ENCODE results near the gene MAP3K21.

MAP3K21 gene

DNA sequence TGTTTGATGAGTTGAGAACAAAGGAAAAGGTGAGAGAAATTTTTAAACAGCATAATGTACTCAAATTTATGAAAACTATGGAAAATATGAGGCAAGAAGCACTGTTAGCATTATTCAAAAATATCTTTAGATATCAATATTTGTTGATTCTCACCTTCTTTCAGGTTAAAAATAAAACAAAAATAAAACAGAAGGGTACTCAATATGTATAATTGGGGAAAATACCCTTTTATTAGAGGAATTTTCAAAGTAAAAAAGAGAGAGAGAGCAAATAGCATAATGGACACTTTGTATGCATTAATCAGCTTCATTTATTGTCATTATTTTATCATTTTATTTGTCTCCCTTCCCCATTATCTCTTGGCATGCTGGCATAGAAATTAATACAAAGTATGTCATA, 27.5 kb downstream of the MAP3K21 start:
- Histone ChIP-seq H3K4me3 (ENCODE audit: insufficient read depth in 1 of 2, low read depth in 1 of 2, low read length in 2 of 2) (no peak overlapping the region), H3K36me3 (ENCODE audit: control insufficient read depth in 1 of 2, insufficient read depth in 2 of 2, low read depth in 1 of 2, low read length in 2 of 2) (no peaks in the 10 kb centered on the region)

GRCh38 chr1:233355841-233356704, 28.5 kb downstream of the MAP3K21 start:
- Histone ChIP-seq H3K9ac (ENCODE audit: low read length) (no peak overlapping the region), H2BK12ac (ENCODE audit: low read length in 2 of 2) (no peak overlapping the region), H3K9me3 (ENCODE audit: control insufficient read depth, low read length) (no peaks in the 10 kb centered on the region), H2AK5ac (ENCODE audit: low read length, severe bottlenecking) (no peak overlapping the region), H3K4me3 (ENCODE audit: insufficient read depth in 1 of 2, low read depth in 1 of 2, low read length in 2 of 2) (no peak overlapping the region), H4K8ac (ENCODE audit: low read length) (no peak overlapping the region), H3K79me1 (replicated peaks; ENCODE audit: low read length, poor library complexity, severe bottlenecking) (no peaks in the 10 kb centered on the region), H2BK15ac (ENCODE audit: low read depth, poor library complexity, severe bottlenecking) (no peak overlapping the region), H4K91ac (ENCODE audit: low read length) (no peak overlapping the region), H3K4me1 (ENCODE audit: control insufficient read depth, insufficient read depth, low read depth, low read length) (peaks cover 9% of the 10 kb centered on the region), H2BK5ac (ENCODE audit: low read depth, low read length, poor library complexity, severe bottlenecking) (no peak overlapping the region), H3K27me3 (ENCODE audit: control insufficient read depth in 1 of 2, insufficient read depth in 1 of 2, low read length in 2 of 2) (no peaks in the 10 kb centered on the region), H3K27ac (ENCODE audit: low read length, poor library complexity, severe bottlenecking) (no peak overlapping the region), H2BK120ac (ENCODE audit: low read depth, low read length) (no peak overlapping the region), H3K36me3 (ENCODE audit: control insufficient read depth in 1 of 2, insufficient read depth in 2 of 2, low read depth in 1 of 2, low read length in 2 of 2) (no peaks in the 10 kb centered on the region), H3K4ac (ENCODE audit: low read depth in 1 of 2, low read length in 2 of 2) (no peak overlapping the region), H2AFZ (ENCODE audit: low read depth, low read length) (no peak overlapping the region), H3K23ac (ENCODE audit: low read length in 2 of 2) (no peak overlapping the region), H3K18ac (ENCODE audit: low read depth in 1 of 2, low read length in 2 of 2) (no peak overlapping the region), H3K14ac (ENCODE audit: low read length in 2 of 2) (no peak overlapping the region), H3K4me2 (ENCODE audit: low read length, poor library complexity, severe bottlenecking) (no peak overlapping the region)
- WGBS = 81% methylated on average over 6 of the region's 8 CpGs
- DNase-seq = no peak

More for the DNA sequence above, 27.5 kb downstream of the MAP3K21 start:
- Histone ChIP-seq H2BK12ac (ENCODE audit: low read length in 2 of 2) (no peak overlapping the region), H3K14ac (ENCODE audit: low read length in 2 of 2) (no peak overlapping the region), H3K23ac (ENCODE audit: low read length in 2 of 2) (no peak overlapping the region), H3K27ac (ENCODE audit: low read length, poor library complexity, severe bottlenecking) (no peak overlapping the region), H4K8ac (ENCODE audit: low read length) (no peak overlapping the region), H3K4me2 (ENCODE audit: low read length, poor library complexity, severe bottlenecking) (no peak overlapping the region), H3K79me1 (replicated peaks; ENCODE audit: low read length, poor library complexity, severe bottlenecking) (no peaks in the 10 kb centered on the region), H3K18ac (ENCODE audit: low read depth in 1 of 2, low read length in 2 of 2) (no peak overlapping the region), H2AFZ (ENCODE audit: low read depth, low read length) (no peak overlapping the region), H2BK5ac (ENCODE audit: low read depth, low read length, poor library complexity, severe bottlenecking) (no peak overlapping the region), H3K4me1 (ENCODE audit: control insufficient read depth, insufficient read depth, low read depth, low read length) (peaks cover 9% of the 10 kb centered on the region), H2BK120ac (ENCODE audit: low read depth, low read length) (no peak overlapping the region), H2AK5ac (ENCODE audit: low read length, severe bottlenecking) (no peak overlapping the region), H3K9ac (ENCODE audit: low read length) (no peak overlapping the region), H4K91ac (ENCODE audit: low read length) (no peak overlapping the region), H3K4ac (ENCODE audit: low read depth in 1 of 2, low read length in 2 of 2) (no peak overlapping the region), H2BK15ac (ENCODE audit: low read depth, poor library complexity, severe bottlenecking) (no peak overlapping the region), H3K9me3 (ENCODE audit: control insufficient read depth, low read length) (no peaks in the 10 kb centered on the region), H3K27me3 (ENCODE audit: control insufficient read depth in 1 of 2, insufficient read depth in 1 of 2, low read length in 2 of 2) (no peaks in the 10 kb centered on the region)
- DNase-seq = no peak

DNA sequence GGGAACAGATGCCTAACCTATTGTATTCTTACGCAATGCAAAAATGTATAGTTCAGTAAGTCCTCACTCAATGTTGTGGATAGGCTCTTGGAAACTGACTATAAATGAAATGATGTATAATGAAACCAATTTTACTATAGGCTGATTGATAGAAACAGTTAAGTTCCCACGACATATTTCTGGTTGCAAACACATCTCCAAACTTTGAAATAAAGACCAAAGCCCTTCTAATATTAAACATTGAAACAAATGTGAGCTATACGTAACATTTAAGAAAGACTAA, 29.1 kb downstream of the MAP3K21 start:
- no peak overlapping the region for H3K27ac ChIP-seq (ENCODE audit: low read length, poor library complexity, severe bottlenecking)
- no peak overlapping the region for H2BK15ac ChIP-seq (ENCODE audit: low read depth, poor library complexity, severe bottlenecking)
- H3K4me1 ChIP-seq (ENCODE audit: control insufficient read depth, insufficient read depth, low read depth, low read length) = peaks cover 9% of the 10 kb centered on the region
- H2BK5ac ChIP-seq (ENCODE audit: low read depth, low read length, poor library complexity, severe bottlenecking) = no peak overlapping the region
- DNase-seq = no peak
- H2AFZ ChIP-seq (ENCODE audit: low read depth, low read length) = no peak overlapping the region
- H2BK120ac ChIP-seq (ENCODE audit: low read depth, low read length) = no peak overlapping the region
- 100% methylated on average over 1 of the region's 3 CpGs for WGBS
- H3K4me3 ChIP-seq (ENCODE audit: insufficient read depth in 1 of 2, low read depth in 1 of 2, low read length in 2 of 2) = no peak overlapping the region
- H4K91ac ChIP-seq (ENCODE audit: low read length) = no peak overlapping the region
- H3K36me3 ChIP-seq (ENCODE audit: control insufficient read depth in 1 of 2, insufficient read depth in 2 of 2, low read depth in 1 of 2, low read length in 2 of 2) = no peaks in the 10 kb centered on the region
- H3K4ac ChIP-seq (ENCODE audit: low read depth in 1 of 2, low read length in 2 of 2) = no peak overlapping the region
- no peak overlapping the region for H2AK5ac ChIP-seq (ENCODE audit: low read length, severe bottlenecking)
- no peak overlapping the region for H3K14ac ChIP-seq (ENCODE audit: low read length in 2 of 2)
- no peak overlapping the region for H3K9ac ChIP-seq (ENCODE audit: low read length)
- H3K4me2 ChIP-seq (ENCODE audit: low read length, poor library complexity, severe bottlenecking) = no peak overlapping the region
- H3K79me1 ChIP-seq (replicated peaks; ENCODE audit: low read length, poor library complexity, severe bottlenecking) = no peaks in the 10 kb centered on the region
- no peak overlapping the region for H3K18ac ChIP-seq (ENCODE audit: low read depth in 1 of 2, low read length in 2 of 2)
- H4K8ac ChIP-seq (ENCODE audit: low read length) = no peak overlapping the region
- peaks cover 0 to 1% of the 10 kb centered on the region in 2 experiments for H3K27me3 ChIP-seq (ENCODE audit: control insufficient read depth in 1 of 2, insufficient read depth in 1 of 2, low read length in 2 of 2)
- H3K23ac ChIP-seq (ENCODE audit: low read length in 2 of 2) = no peak overlapping the region
- no peak overlapping the region for H2BK12ac ChIP-seq (ENCODE audit: low read length in 2 of 2)
- no peaks in the 10 kb centered on the region for H3K9me3 ChIP-seq (ENCODE audit: control insufficient read depth, low read length)

DNA sequence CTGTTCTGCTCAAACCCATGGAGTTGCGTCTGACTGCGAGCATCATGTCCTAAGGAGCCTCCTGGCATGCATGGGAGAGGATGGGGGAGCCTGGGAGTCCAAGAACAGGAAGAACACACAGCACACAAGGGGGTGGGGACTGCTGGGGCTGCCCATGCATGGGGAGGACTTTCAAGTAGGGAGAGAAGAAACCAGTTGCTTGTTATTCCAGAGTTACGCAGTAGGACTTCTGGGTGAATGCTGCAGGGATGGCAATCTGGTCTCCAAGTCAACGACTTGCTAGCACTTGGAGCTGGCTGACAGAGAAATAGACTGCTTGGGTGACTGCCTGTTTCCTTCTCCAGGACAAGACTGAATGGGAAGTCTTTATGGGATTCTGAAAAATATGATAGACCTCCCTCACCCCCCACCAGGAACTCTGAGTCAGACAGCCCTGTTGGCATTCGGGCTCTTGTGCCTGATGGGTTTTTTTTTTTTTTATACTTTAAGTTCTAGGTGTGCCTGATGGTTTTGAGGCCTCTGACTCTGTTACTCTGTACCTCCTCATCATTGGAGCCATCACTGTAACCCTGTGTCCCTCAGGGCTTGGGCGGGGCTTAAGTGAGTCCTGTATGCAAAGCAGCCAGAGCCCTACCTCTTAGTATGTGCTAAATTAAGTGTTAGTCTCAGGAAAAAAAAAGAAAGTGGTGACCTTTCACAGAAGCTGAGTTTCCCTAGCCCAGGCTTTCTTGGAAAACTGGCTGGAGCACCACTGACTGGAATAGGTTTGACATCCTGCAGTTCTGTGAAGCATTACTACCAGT, 30.3 kb downstream of the MAP3K21 start:
- H3K79me1 ChIP-seq (replicated peaks; ENCODE audit: low read length, poor library complexity, severe bottlenecking) = no peaks in the 10 kb centered on the region
- 87% methylated on average over 5 of the region's 6 CpGs for WGBS
- H2AK5ac ChIP-seq (ENCODE audit: low read length, severe bottlenecking) = no peak overlapping the region
- no peak overlapping the region for H3K18ac ChIP-seq (ENCODE audit: low read depth in 1 of 2, low read length in 2 of 2)
- no peak for DNase-seq
- peaks cover 12% of the 10 kb centered on the region for H3K4me1 ChIP-seq (ENCODE audit: control insufficient read depth, insufficient read depth, low read depth, low read length)
- H4K91ac ChIP-seq (ENCODE audit: low read length) = no peak overlapping the region
- H4K8ac ChIP-seq (ENCODE audit: low read length) = no peak overlapping the region
- H3K27ac ChIP-seq (ENCODE audit: low read length, poor library complexity, severe bottlenecking) = no peak overlapping the region
- peaks cover 0 to 12% of the 10 kb centered on the region in 2 experiments for H3K27me3 ChIP-seq (ENCODE audit: control insufficient read depth in 1 of 2, insufficient read depth in 1 of 2, low read length in 2 of 2)
- H2BK5ac ChIP-seq (ENCODE audit: low read depth, low read length, poor library complexity, severe bottlenecking) = no peak overlapping the region
- no peak overlapping the region for H2AFZ ChIP-seq (ENCODE audit: low read depth, low read length)
- no peak overlapping the region for H3K9ac ChIP-seq (ENCODE audit: low read length)
- no peak overlapping the region for H2BK12ac ChIP-seq (ENCODE audit: low read length in 2 of 2)
- no peaks in the 10 kb centered on the region for H3K36me3 ChIP-seq (ENCODE audit: control insufficient read depth in 1 of 2, insufficient read depth in 2 of 2, low read depth in 1 of 2, low read length in 2 of 2)
- no peak overlapping the region for H3K4ac ChIP-seq (ENCODE audit: low read depth in 1 of 2, low read length in 2 of 2)
- no peak overlapping the region for H2BK120ac ChIP-seq (ENCODE audit: low read depth, low read length)
- no peak overlapping the region for H2BK15ac ChIP-seq (ENCODE audit: low read depth, poor library complexity, severe bottlenecking)
- no peak overlapping the region for H3K23ac ChIP-seq (ENCODE audit: low read length in 2 of 2)
- no peak overlapping the region for H3K14ac ChIP-seq (ENCODE audit: low read length in 2 of 2)
- H3K4me3 ChIP-seq (ENCODE audit: insufficient read depth in 1 of 2, low read depth in 1 of 2, low read length in 2 of 2) = no peak overlapping the region
- no peak overlapping the region for H3K4me2 ChIP-seq (ENCODE audit: low read length, poor library complexity, severe bottlenecking)
- no peaks in the 10 kb centered on the region for H3K9me3 ChIP-seq (ENCODE audit: control insufficient read depth, low read length)
